Measurements from ENCODE around the gene ECHS1. TPM values are rescaled to one million over a fixed set of nuclear protein-coding genes. Genes with fewer than 3 reads are reported as not detected.

Gene ECHS1
- total and polyA plus RNA-seq, 2 experiments from 2014 or later: 82.2 to 150 TPM

GRCh38 chr10:133312769-133313145, 60.4 kb downstream of the ECHS1 start:
- H3F3A ChIP-seq (ENCODE audit: insufficient read depth): 0 out of 2 replicates have a peak, but pooled peaks cover 5% of the 10 kb centered on the region
- H3K27me3 ChIP-seq (replicated peaks; ENCODE audit: insufficient read depth): no peaks in the 10 kb centered on the region
- TF ChIP-seq EZH2 (IDR thresholded peaks at IDR 0.05; ENCODE audit: insufficient read depth, poor library complexity, severe bottlenecking): no peak
- no peak for TF ChIP-seq EZH2phosphoT487 (IDR thresholded peaks at IDR 0.05; ENCODE audit: insufficient read depth, low read depth)
- WGBS, 2 experiments (ENCODE audit: low coverage in 1 of 2, low lambda C conversion rate in 2 of 2, missing lambda C conversion rate in 2 of 2): 92 to 94% methylated on average over 9 of the region's 9 CpGs
- in situ Hi-C loops (cut with MboI): no loop called here
- no peaks in the 10 kb centered on the region for H3K36me3 ChIP-seq (ENCODE audit: low read depth)
- DNase-seq: no peak
- H2AFZ ChIP-seq: no peak overlapping the region
- no peaks in the 10 kb centered on the region for H4K20me1 ChIP-seq (ENCODE audit: insufficient read depth)
- no peak overlapping the region for H3K27ac ChIP-seq
- H3K9me2 ChIP-seq (ENCODE audit: insufficient read depth): no peaks in the 10 kb centered on the region
- no peaks in the 10 kb centered on the region for H3K9me3 ChIP-seq (ENCODE audit: low read depth)
- peaks cover 7% of the 10 kb centered on the region for H3K79me2 ChIP-seq (ENCODE audit: insufficient read depth)
- H3K4me3 ChIP-seq: no peak overlapping the region
- H3K9ac ChIP-seq: no peak overlapping the region
- no peak overlapping the region for H3K4me2 ChIP-seq (ENCODE audit: unreplicated experiment)
- no peaks in the 10 kb centered on the region for H3K4me1 ChIP-seq (ENCODE audit: insufficient read depth)

Small RNA genes within 50 kb of the gene (microRNA-seq; reads per million reads assigned to microRNA genes)
- not detected for gene MIR3944 (ENCODE audit: borderline number of aligned reads)

Small RNA genes within 50 kb of the gene (small RNA-seq; reads per million reads assigned to genes)
- gene AL360181.4 (ENCODE audit: low read depth, low replicate concordance) (not detected), gene BANF1P2 (ENCODE audit: low read depth, low replicate concordance) (not detected), gene MIR3944 (ENCODE audit: low read depth, low replicate concordance) (not detected)

Other genes starting within 250 kb of the ECHS1 start
- 0.54 and 0.76 TPM in 2 replicates for gene KNDC1, start 213.1 kb downstream of the ECHS1 start, total RNA-seq (2014; rRNA removed; shearing (Covaris generic))
- 0.37 and 0.44 TPM in 2 replicates for gene KNDC1, start 213.1 kb downstream of the ECHS1 start, polyA plus RNA-seq (2016; fragmentation: Nextera tagmentation; extraction: Ambion mirVana)
- gene UTF1, start 143.1 kb downstream of the ECHS1 start, total RNA-seq (2014; rRNA removed; shearing (Covaris generic)): not detected in 2 replicates
- gene UTF1, start 143.1 kb downstream of the ECHS1 start, polyA plus RNA-seq (2016; fragmentation: Nextera tagmentation; extraction: Ambion mirVana): not detected in 2 replicates
- gene VENTX, start 135.5 kb downstream of the ECHS1 start, total RNA-seq (2014; rRNA removed; shearing (Covaris generic)): not detected in 2 replicates
- gene VENTX, start 135.5 kb downstream of the ECHS1 start, polyA plus RNA-seq (2016; fragmentation: Nextera tagmentation; extraction: Ambion mirVana): not detected in 2 replicates
- gene ADAM8, start 96.5 kb downstream of the ECHS1 start, total RNA-seq (2014; rRNA removed; shearing (Covaris generic)): 0.25 and 0.76 TPM in 2 replicates
- 0.19 TPM in 1 of 2 replicates, not detected in the other for gene ADAM8, start 96.5 kb downstream of the ECHS1 start, polyA plus RNA-seq (2016; fragmentation: Nextera tagmentation; extraction: Ambion mirVana)
- 50.3 and 53.9 TPM in 2 replicates for gene TUBGCP2, start 64.5 kb downstream of the ECHS1 start, total RNA-seq (2014; rRNA removed; shearing (Covaris generic))
- gene TUBGCP2, start 64.5 kb downstream of the ECHS1 start, polyA plus RNA-seq (2016; fragmentation: Nextera tagmentation; extraction: Ambion mirVana): 35.3 and 39.7 TPM in 2 replicates
- gene ZNF511, start 64.4 kb downstream of the ECHS1 start, total RNA-seq (2014; rRNA removed; shearing (Covaris generic)): 12.4 and 12.6 TPM in 2 replicates
- 59.5 and 63.3 TPM in 2 replicates for gene ZNF511, start 64.4 kb downstream of the ECHS1 start, polyA plus RNA-seq (2016; fragmentation: Nextera tagmentation; extraction: Ambion mirVana)
- 0.86 TPM in 1 of 2 replicates, not detected in the other for gene CALY, start 36.5 kb downstream of the ECHS1 start, total RNA-seq (2014; rRNA removed; shearing (Covaris generic))
- gene CALY, start 36.5 kb downstream of the ECHS1 start, polyA plus RNA-seq (2016; fragmentation: Nextera tagmentation; extraction: Ambion mirVana): not detected in 2 replicates
- not detected in 2 replicates for gene PRAP1, start 26.0 kb downstream of the ECHS1 start, total RNA-seq (2014; rRNA removed; shearing (Covaris generic))
- gene PRAP1, start 26.0 kb downstream of the ECHS1 start, polyA plus RNA-seq (2016; fragmentation: Nextera tagmentation; extraction: Ambion mirVana): not detected in 2 replicates
- 19.5 and 24.5 TPM in 2 replicates for gene FUOM, start 15.3 kb downstream of the ECHS1 start, total RNA-seq (2014; rRNA removed; shearing (Covaris generic))
- 20.9 and 21.5 TPM in 2 replicates for gene FUOM, start 15.3 kb downstream of the ECHS1 start, polyA plus RNA-seq (2016; fragmentation: Nextera tagmentation; extraction: Ambion mirVana)
- gene PAOX, start 5.9 kb upstream of the ECHS1 start, total RNA-seq (2014; rRNA removed; shearing (Covaris generic)): 4.1 and 5.8 TPM in 2 replicates
- gene PAOX, start 5.9 kb upstream of the ECHS1 start, polyA plus RNA-seq (2016; fragmentation: Nextera tagmentation; extraction: Ambion mirVana): 4.5 TPM in 2 replicates
- gene MTG1, start 20.8 kb upstream of the ECHS1 start, total RNA-seq (2014; rRNA removed; shearing (Covaris generic)): 22.8 and 26.1 TPM in 2 replicates
- 50.7 and 53.4 TPM in 2 replicates for gene MTG1, start 20.8 kb upstream of the ECHS1 start, polyA plus RNA-seq (2016; fragmentation: Nextera tagmentation; extraction: Ambion mirVana)
- gene SPRN, start 51.3 kb upstream of the ECHS1 start, total RNA-seq (2014; rRNA removed; shearing (Covaris generic)): 0.22 and 0.76 TPM in 2 replicates
- gene SPRN, start 51.3 kb upstream of the ECHS1 start, polyA plus RNA-seq (2016; fragmentation: Nextera tagmentation; extraction: Ambion mirVana): 0.32 and 0.34 TPM in 2 replicates
- gene SCART1, start 80.6 kb upstream of the ECHS1 start, total RNA-seq (2014; rRNA removed; shearing (Covaris generic)): 0.65 and 2.1 TPM in 2 replicates
- gene SCART1, start 80.6 kb upstream of the ECHS1 start, polyA plus RNA-seq (2016; fragmentation: Nextera tagmentation; extraction: Ambion mirVana): 0.15 and 0.16 TPM in 2 replicates
- 15.4 TPM in 1 of 2 replicates, not detected in the other for gene CYP2E1, start 154.0 kb upstream of the ECHS1 start, total RNA-seq (2014; rRNA removed; shearing (Covaris generic))
- 0.31 and 0.79 TPM in 2 replicates for gene CYP2E1, start 154.0 kb upstream of the ECHS1 start, polyA plus RNA-seq (2016; fragmentation: Nextera tagmentation; extraction: Ambion mirVana)
- not detected in 2 replicates for gene SYCE1, start 192.2 kb upstream of the ECHS1 start, total RNA-seq (2014; rRNA removed; shearing (Covaris generic))
- not detected in 2 replicates for gene SYCE1, start 192.2 kb upstream of the ECHS1 start, polyA plus RNA-seq (2016; fragmentation: Nextera tagmentation; extraction: Ambion mirVana)

Measured in GM23248 (cell line).